Myocyte (in vitro differentiated cells): ENCODE results near the gene MED15. TPM values are rescaled to one million over a fixed set of nuclear protein-coding genes. Genes with fewer than 3 reads are reported as not detected.
"Not testable (repeated sequence)": the region's sequence is repeated elsewhere in the genome, so short reads cannot be mapped to it uniquely, and the experiment has no call there.

Source experiments
- DNase-seq: peaks from one replicate; pipeline ENCODE4 v3.0.0-alpha.2; 2012; ENCODE audit warnings: low read depth
- total RNA-seq: library from RNA; depleted of rRNA; stranded (reverse); fragments of >200 nt; gene quantifications from 2 replicates; pipeline ENCODE4 v1.2.3, GENCODE V29; 2014

The MED15 gene
- total RNA-seq, 1 donor from 2014 or later = 29.7 TPM

- DNase-seq = no peak
Measured at GRCh38 chr22:20600137-20600673, 92.8 kb downstream of the MED15 start.

- no peak for DNase-seq
Measured at GRCh38 chr22:20601308-20601707, 93.9 kb downstream of the MED15 start.

- no peak for DNase-seq
Measured at GRCh38 chr22:20602609-20603164, 95.3 kb downstream of the MED15 start.

GRCh38 chr22:20604092-20604747 lies 96.8 kb downstream of the MED15 start:
- no peak for DNase-seq

GRCh38 chr22:20604776-20605221 lies 97.4 kb downstream of the MED15 start:
- DNase-seq = peak; percentile 54

GRCh38 chr22:20605328-20605727 lies 97.9 kb downstream of the MED15 start:
- no peak for DNase-seq

- DNase-seq = peak; percentile 49
Measured at GRCh38 chr22:20606041-20606783, 98.8 kb downstream of the MED15 start.

GRCh38 chr22:20606784-20607128 lies 99.3 kb downstream of the MED15 start:
- DNase-seq = no peak

- DNase-seq = no peak
Measured at GRCh38 chr22:20607157-20607907, 99.9 kb downstream of the MED15 start.

GRCh38 chr22:20610243-20610686 lies 102.9 kb downstream of the MED15 start:
- DNase-seq = peak; percentile 49

- DNase-seq = no peak
Measured at GRCh38 chr22:20610757-20611156, 103.3 kb downstream of the MED15 start.

- DNase-seq = no peak
Measured at GRCh38 chr22:20611418-20611817, 104.0 kb downstream of the MED15 start.

GRCh38 chr22:20613301-20613700 lies 105.9 kb downstream of the MED15 start:
- DNase-seq = no peak

GRCh38 chr22:20615021-20615420 lies 107.6 kb downstream of the MED15 start:
- DNase-seq = no peak

GRCh38 chr22:20615533-20616450 lies 108.4 kb downstream of the MED15 start:
- DNase-seq = no peak

GRCh38 chr22:20616451-20617043 lies 109.1 kb downstream of the MED15 start:
- no peak for DNase-seq

- DNase-seq = no peak
Measured at GRCh38 chr22:20618488-20618887, 111.1 kb downstream of the MED15 start.

GRCh38 chr22:20619045-20619892 lies 111.9 kb downstream of the MED15 start:
- no peak for DNase-seq

GRCh38 chr22:20619893-20620194 lies 112.4 kb downstream of the MED15 start:
- not testable (repeated sequence) for DNase-seq
